HG03469 (cell line): ENCODE measurements around the gene PDHX.

Experiments
- ATAC-seq: cut with Tn5 transposase; IDR thresholded peaks from one replicate; pipeline ENCODE4 v1.9.1; 2021; ENCODE audit warnings: mild to moderate bottlenecking, moderate library complexity, moderate number of reproducible peaks; ENCODE audit not compliant: unreplicated experiment

PDHX gene

GRCh38 chr11:34953955-34954354, 37.5 kb downstream of the PDHX start:
- no peak for ATAC-seq

GRCh38 chr11:34957206-34957605, 40.8 kb downstream of the PDHX start:
- ATAC-seq, result no peak

GRCh38 chr11:34957606-34958005, 41.2 kb downstream of the PDHX start:
- no peak for ATAC-seq

- ATAC-seq, result no peak
Observed at GRCh38 chr11:34959770-34960169, 43.4 kb downstream of the PDHX start.

- no peak for ATAC-seq
Observed at GRCh38 chr11:34960277-34960676, 43.9 kb downstream of the PDHX start.

- no peak for ATAC-seq
Observed at GRCh38 chr11:34962034-34962433, 45.6 kb downstream of the PDHX start.

- ATAC-seq, result no peak
Observed at GRCh38 chr11:34963351-34963750, 46.9 kb downstream of the PDHX start.

- ATAC-seq, result no peak
Observed at GRCh38 chr11:34964610-34965331, 48.4 kb downstream of the PDHX start.

GRCh38 chr11:34968862-34969261, 52.4 kb downstream of the PDHX start:
- ATAC-seq, result no peak

GRCh38 chr11:34970033-34970432, 53.6 kb downstream of the PDHX start:
- no peak for ATAC-seq

GRCh38 chr11:34970480-34970879, 54.1 kb downstream of the PDHX start:
- no peak for ATAC-seq

GRCh38 chr11:34971928-34972327, 55.5 kb downstream of the PDHX start:
- no peak for ATAC-seq

- ATAC-seq, result no peak
Observed at GRCh38 chr11:34972366-34972765, 55.9 kb downstream of the PDHX start.

GRCh38 chr11:34972892-34973291, 56.5 kb downstream of the PDHX start:
- ATAC-seq, result no peak

GRCh38 chr11:34975482-34975881, 59.1 kb downstream of the PDHX start:
- no peak for ATAC-seq

- no peak for ATAC-seq
Observed at GRCh38 chr11:34976496-34977088, 60.2 kb downstream of the PDHX start.

- no peak for ATAC-seq
Observed at GRCh38 chr11:34977089-34977912, 60.9 kb downstream of the PDHX start.

GRCh38 chr11:34978236-34979191, 62.1 kb downstream of the PDHX start:
- no peak for ATAC-seq

- no peak for ATAC-seq
Observed at GRCh38 chr11:34984514-34984913, 68.1 kb downstream of the PDHX start.

- ATAC-seq, result no peak
Observed at GRCh38 chr11:34986883-34987520, 70.6 kb downstream of the PDHX start.
